GM18508 (cell line): ENCODE data around the gene FHDC1.

Experiments used
- ATAC-seq: cut with Tn5 transposase; IDR thresholded peaks from one replicate; pipeline ENCODE4 v1.9.1; 2021; ENCODE audit warnings: moderate number of reproducible peaks; ENCODE audit not compliant: insufficient read depth, unreplicated experiment

The FHDC1 gene

DNA sequence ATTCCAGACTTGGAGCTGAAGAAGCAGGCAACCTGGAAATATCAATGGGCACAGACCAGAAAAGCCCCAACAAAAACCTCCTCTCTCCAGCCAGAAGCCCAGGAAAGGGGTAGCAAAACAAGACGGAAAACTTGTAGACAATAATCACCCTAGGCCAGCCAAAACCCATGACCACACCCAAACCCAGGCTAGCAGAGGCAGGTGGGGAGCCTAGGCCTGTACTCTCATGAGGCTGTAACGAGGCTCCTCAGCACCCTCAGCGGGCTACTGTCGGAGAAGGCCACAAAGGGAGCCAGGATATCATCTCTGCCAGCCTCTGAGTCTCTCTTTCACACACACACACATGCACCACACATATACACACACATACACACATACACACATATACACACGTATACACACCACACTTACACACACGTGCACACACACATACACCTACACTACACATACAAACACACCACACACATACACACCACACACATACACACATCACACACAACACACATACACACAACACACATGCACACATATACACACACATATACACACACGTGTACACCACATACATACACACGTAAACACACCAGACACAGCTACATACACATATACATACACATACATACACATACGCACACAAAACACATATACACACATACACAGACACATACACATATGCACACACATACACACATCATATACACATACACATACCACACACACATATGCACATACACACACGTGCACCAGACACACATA, 90.6 kb downstream of the FHDC1 start:
- ATAC-seq = no peak

DNA sequence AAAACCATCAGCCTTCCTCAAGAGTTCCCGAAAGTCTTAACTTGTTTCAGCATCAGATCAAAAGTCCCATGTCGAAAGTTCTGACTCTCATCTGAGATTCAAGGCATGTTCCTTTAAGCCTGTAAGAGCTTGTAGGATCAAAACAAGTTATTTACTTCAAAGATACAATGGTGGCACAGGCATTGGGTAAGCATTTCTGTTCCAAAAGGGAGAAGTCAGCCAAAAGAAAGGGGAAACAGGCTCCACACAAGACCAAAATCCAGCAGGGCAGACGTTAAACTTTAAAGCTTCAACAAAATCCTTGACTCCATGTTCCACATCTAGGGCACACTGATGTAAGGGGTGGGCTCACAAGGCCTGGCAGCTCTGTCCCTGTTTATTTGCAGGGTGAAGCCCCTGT, 91.7 kb downstream of the FHDC1 start:
- ATAC-seq = no peak

DNA sequence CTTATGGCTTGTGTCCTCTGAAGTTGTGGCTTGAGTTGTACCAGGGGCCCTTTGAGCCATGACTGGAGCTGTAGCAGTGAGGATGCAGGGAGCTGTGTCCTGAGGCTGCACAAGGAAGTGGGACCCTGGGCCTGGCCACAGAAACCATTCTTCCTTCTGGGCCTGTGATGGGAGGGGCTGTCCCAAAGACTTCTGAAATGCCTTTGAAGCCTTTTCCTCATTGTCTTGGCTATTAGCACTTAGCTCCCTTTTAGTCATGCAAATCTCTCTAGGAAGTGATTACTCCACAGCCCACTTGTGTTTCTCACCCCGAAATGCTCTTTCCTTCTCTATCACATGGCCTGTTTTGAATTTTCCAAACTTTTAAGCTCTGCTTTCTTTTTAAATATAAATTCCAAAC, 92.4 kb downstream of the FHDC1 start:
- no peak for ATAC-seq
